Stimulated activated CD4-positive, alpha-beta T cell treated with anti-CD3 and anti-CD28 coated beads, Interleukin-15, amount 100 ng/mL, for 1 hour (primary cell): ENCODE results near the gene PECR.
"Not testable (repeated sequence)": the region's sequence is repeated elsewhere in the genome, so short reads cannot be mapped to it uniquely, and the experiment has no call there.

Experiments used
- DNase-seq, 2 donors: peaks; one replicate each; pipeline ENCODE4 v3.0.0-alpha.2; 2020; ENCODE audit warnings: low read depth in 1 of 2, low spot score in 1 of 2

The PECR gene

GRCh38 chr2:216107320-216107719 lies 25.7 kb upstream of the PECR start:
- no peak for DNase-seq

GRCh38 chr2:216104691-216105090 lies 23.1 kb upstream of the PECR start:
- DNase-seq = no peak

GRCh38 chr2:216103213-216103612 lies 21.6 kb upstream of the PECR start:
- DNase-seq = no peak

- no peak for DNase-seq
These were observed 19.5 kb upstream of the PECR start for GRCh38 chr2:216101109-216101508.

- no peak for DNase-seq
These were observed 17.1 kb upstream of the PECR start for GRCh38 chr2:216098421-216099334.

- DNase-seq = no peak
These were observed 13.1 kb upstream of the PECR start for GRCh38 chr2:216094701-216095100.

GRCh38 chr2:216092646-216093045 lies 11.0 kb upstream of the PECR start:
- no peak for DNase-seq

- no peak for DNase-seq
These were observed 8.8 kb upstream of the PECR start for GRCh38 chr2:216090369-216090786.

GRCh38 chr2:216086207-216086893 lies 4.7 kb upstream of the PECR start:
- DNase-seq = no peak

- DNase-seq = no peak
These were observed 2.9 kb upstream of the PECR start for GRCh38 chr2:216084547-216084946.

- no peak for DNase-seq
These were observed 2.1 kb upstream of the PECR start for GRCh38 chr2:216083464-216084281.

- no peak for DNase-seq
These were observed 1.2 kb upstream of the PECR start for GRCh38 chr2:216082805-216083204.

- no peak for DNase-seq
These were observed 605 bp upstream of the PECR start for GRCh38 chr2:216082117-216082711.

GRCh38 chr2:216081012-216081411 lies 597 bp downstream of the PECR start:
- DNase-seq = no peak

- DNase-seq = not testable (repeated sequence)
These were observed 1.6 kb downstream of the PECR start for GRCh38 chr2:216080048-216080447.

GRCh38 chr2:216078776-216079175 lies 2.8 kb downstream of the PECR start:
- no peak for DNase-seq

GRCh38 chr2:216075510-216076485 lies 5.8 kb downstream of the PECR start:
- no peak for DNase-seq

- no peak for DNase-seq
These were observed 6.8 kb downstream of the PECR start for GRCh38 chr2:216074794-216075193.

GRCh38 chr2:216074380-216074779 lies 7.2 kb downstream of the PECR start:
- DNase-seq = no peak

- no peak for DNase-seq
These were observed 7.8 kb downstream of the PECR start for GRCh38 chr2:216073773-216074172.
